Calu3 (cell line): ENCODE data around the gene POTEG. TPM values are rescaled to one million over a fixed set of nuclear protein-coding genes. Genes with fewer than 3 reads are reported as not detected.
"Not testable (repeated sequence)": the region's sequence is repeated elsewhere in the genome, so short reads cannot be mapped to it uniquely, and the experiment has no call there.

Experiments
- BruUV-seq: library from RNA; stranded (reverse); fragments of 400-500 nt; replicated peaks from 2 replicates; lab custom pipeline; 2021; lab: Mats Ljungman, UMichigan
- CTCF ChIA-PET: fragments of 300-600 bp; sonication (Branson Sonifier 250); formaldehyde crosslinking; loops from one replicate; lab custom pipeline; 2022; ENCODE audit warnings: antibody characterized with exemption; lab: Charles Lee
- DNase-seq: peaks from one replicate; pipeline ENCODE4 v3.0.0; 2022
- H3K27ac Mint-ChIP-seq: one replicate; pipeline ENCODE4 v1.8.0; 2022; ENCODE audit warnings: mixed read lengths; ENCODE audit not compliant: unreplicated experiment
- H3K27me3 Mint-ChIP-seq: one replicate; pipeline ENCODE4 v1.8.0; 2022; ENCODE audit warnings: mixed read lengths; ENCODE audit not compliant: unreplicated experiment
- H3K36me3 Mint-ChIP-seq: one replicate; pipeline ENCODE4 v1.8.0; 2022; ENCODE audit warnings: mild to moderate bottlenecking, moderate library complexity, mixed read lengths; ENCODE audit not compliant: insufficient read depth, unreplicated experiment
- H3K4me1 Mint-ChIP-seq: one replicate; pipeline ENCODE4 v1.8.0; 2022; ENCODE audit warnings: mild to moderate bottlenecking, low read depth, mixed read lengths; ENCODE audit not compliant: unreplicated experiment
- H3K4me3 Mint-ChIP-seq: one replicate; pipeline ENCODE4 v1.8.0; 2022; ENCODE audit warnings: mild to moderate bottlenecking, low read depth, moderate library complexity, mixed read lengths; ENCODE audit not compliant: unreplicated experiment
- H3K9me3 Mint-ChIP-seq: one replicate; pipeline ENCODE4 v1.8.0; 2022; ENCODE audit warnings: low read depth, mixed read lengths; ENCODE audit not compliant: unreplicated experiment
- intact Hi-C: fragments of 100-400 bp; cut with micrococcal nuclease; formaldehyde crosslinking; loops from one replicate; pipeline ENCODE4 v1.10.0; 2022; ENCODE audit not compliant: unreplicated experiment
- total RNA-seq: library from RNA; stranded (reverse); gene quantifications from 2 replicates; pipeline ENCODE4 v1.2.3, GENCODE V29; 2022

POTEG gene
- total RNA-seq, 1 experiment from 2014 or later, result not detected

GRCh38 chr14:19434891-19435290, 750 bp upstream of the POTEG start:
- H3K4me3 Mint-ChIP-seq, intact Hi-C loops, H3K27ac Mint-ChIP-seq, H3K9me3 Mint-ChIP-seq, H3K4me1 Mint-ChIP-seq, CTCF ChIA-PET, H3K27me3 Mint-ChIP-seq, BruUV-seq, H3K36me3 Mint-ChIP-seq, DNase-seq: not testable (repeated sequence)

GRCh38 chr14:19433765-19434164, 376 bp downstream of the POTEG start:
- H3K27ac Mint-ChIP-seq, BruUV-seq, intact Hi-C loops, H3K4me1 Mint-ChIP-seq, H3K27me3 Mint-ChIP-seq, H3K9me3 Mint-ChIP-seq, H3K4me3 Mint-ChIP-seq, DNase-seq, CTCF ChIA-PET, H3K36me3 Mint-ChIP-seq: not testable (repeated sequence)

GRCh38 chr14:19408519-19408918, 25.6 kb downstream of the POTEG start:
- BruUV-seq, H3K4me1 Mint-ChIP-seq, intact Hi-C loops, H3K36me3 Mint-ChIP-seq, H3K4me3 Mint-ChIP-seq, H3K27me3 Mint-ChIP-seq, CTCF ChIA-PET, H3K9me3 Mint-ChIP-seq, H3K27ac Mint-ChIP-seq, DNase-seq: not testable (repeated sequence)

- H3K27ac Mint-ChIP-seq, H3K4me1 Mint-ChIP-seq, H3K9me3 Mint-ChIP-seq, intact Hi-C loops, BruUV-seq, H3K36me3 Mint-ChIP-seq, H3K27me3 Mint-ChIP-seq, CTCF ChIA-PET, DNase-seq, H3K4me3 Mint-ChIP-seq: not testable (repeated sequence)
Measured at GRCh38 chr14:19402097-19402496, 32.0 kb downstream of the POTEG start.

- H3K27me3 Mint-ChIP-seq, H3K9me3 Mint-ChIP-seq, H3K27ac Mint-ChIP-seq, intact Hi-C loops, H3K4me3 Mint-ChIP-seq, BruUV-seq, H3K4me1 Mint-ChIP-seq, H3K36me3 Mint-ChIP-seq, CTCF ChIA-PET, DNase-seq: not testable (repeated sequence)
Measured at GRCh38 chr14:19394727-19395126, 39.4 kb downstream of the POTEG start.

- H3K4me1 Mint-ChIP-seq, DNase-seq, intact Hi-C loops, H3K4me3 Mint-ChIP-seq, H3K36me3 Mint-ChIP-seq, H3K9me3 Mint-ChIP-seq, BruUV-seq, CTCF ChIA-PET, H3K27ac Mint-ChIP-seq, H3K27me3 Mint-ChIP-seq: not testable (repeated sequence)
Measured at GRCh38 chr14:19390230-19390629, 43.9 kb downstream of the POTEG start.

GRCh38 chr14:19388741-19389140, 45.4 kb downstream of the POTEG start:
- CTCF ChIA-PET, intact Hi-C loops, H3K9me3 Mint-ChIP-seq, H3K27ac Mint-ChIP-seq, H3K36me3 Mint-ChIP-seq, DNase-seq, H3K27me3 Mint-ChIP-seq, H3K4me3 Mint-ChIP-seq, BruUV-seq, H3K4me1 Mint-ChIP-seq: not testable (repeated sequence)

GRCh38 chr14:19386996-19387395, 47.1 kb downstream of the POTEG start:
- H3K27ac Mint-ChIP-seq, H3K9me3 Mint-ChIP-seq, H3K4me1 Mint-ChIP-seq, DNase-seq, H3K36me3 Mint-ChIP-seq, H3K4me3 Mint-ChIP-seq, BruUV-seq, CTCF ChIA-PET, H3K27me3 Mint-ChIP-seq, intact Hi-C loops: not testable (repeated sequence)

- H3K9me3 Mint-ChIP-seq, H3K27ac Mint-ChIP-seq, H3K27me3 Mint-ChIP-seq, H3K4me1 Mint-ChIP-seq, H3K4me3 Mint-ChIP-seq, H3K36me3 Mint-ChIP-seq, BruUV-seq, DNase-seq, CTCF ChIA-PET, intact Hi-C loops: not testable (repeated sequence)
Measured at GRCh38 chr14:19386309-19386708, 47.8 kb downstream of the POTEG start.

- CTCF ChIA-PET, H3K9me3 Mint-ChIP-seq, BruUV-seq, H3K36me3 Mint-ChIP-seq, DNase-seq, H3K4me3 Mint-ChIP-seq, H3K27me3 Mint-ChIP-seq, intact Hi-C loops, H3K27ac Mint-ChIP-seq, H3K4me1 Mint-ChIP-seq: not testable (repeated sequence)
Measured at GRCh38 chr14:19384088-19384781, 49.9 kb downstream of the POTEG start.
